Measurements from ENCODE around the gene SLC6A3.

Gene SLC6A3

DNA sequence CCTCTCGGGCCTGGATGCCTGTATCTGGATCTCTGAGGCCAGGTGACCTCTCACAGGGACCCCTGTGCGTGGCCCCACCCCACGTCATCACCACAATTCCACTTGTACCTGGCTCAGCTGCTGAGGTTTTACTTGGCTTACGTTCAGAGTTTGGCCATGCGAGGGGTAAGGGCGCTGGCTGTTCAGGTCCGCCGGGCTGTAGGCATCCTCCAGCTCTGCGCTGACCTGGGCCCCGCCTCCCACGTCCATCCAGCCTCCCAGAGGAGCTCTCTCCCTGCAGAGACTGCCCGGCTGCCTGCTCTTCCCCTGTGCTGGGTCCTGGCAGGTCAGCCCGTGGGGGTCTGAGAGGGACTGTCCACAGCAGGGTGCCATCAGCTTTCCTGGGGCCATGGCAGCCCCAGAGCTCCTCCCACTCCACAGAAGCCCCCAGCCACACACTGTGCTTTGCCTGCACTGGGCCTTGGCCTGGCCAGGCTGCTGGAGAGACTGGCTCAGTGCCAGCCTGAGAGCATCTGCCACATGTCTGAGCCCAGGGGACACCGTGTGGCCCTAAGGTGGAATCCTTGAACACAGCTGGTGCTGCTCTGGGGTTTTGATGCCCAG, 43.6 kb downstream of the SLC6A3 start:
- DNase-seq = no peak

DNA sequence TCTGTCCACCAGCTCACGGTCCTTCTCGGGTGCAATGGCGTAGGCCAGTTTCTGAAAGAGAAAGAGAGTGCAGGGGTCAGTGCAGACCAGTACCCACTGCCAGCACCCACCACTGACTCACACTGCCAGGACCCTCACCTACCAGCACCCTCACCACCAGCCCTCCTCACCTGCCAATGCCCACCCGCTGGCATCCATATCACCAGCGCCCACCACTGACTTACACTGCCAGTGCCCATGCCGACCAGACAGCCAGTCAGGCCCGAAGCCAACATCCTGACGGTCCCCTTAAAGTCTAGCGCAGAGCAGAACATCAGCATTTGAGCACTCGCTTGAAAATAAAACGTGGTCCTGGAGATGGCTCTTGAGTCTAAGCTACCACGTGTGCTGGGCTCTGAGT, 44.3 kb downstream of the SLC6A3 start:
- DNase-seq = no peak

DNA sequence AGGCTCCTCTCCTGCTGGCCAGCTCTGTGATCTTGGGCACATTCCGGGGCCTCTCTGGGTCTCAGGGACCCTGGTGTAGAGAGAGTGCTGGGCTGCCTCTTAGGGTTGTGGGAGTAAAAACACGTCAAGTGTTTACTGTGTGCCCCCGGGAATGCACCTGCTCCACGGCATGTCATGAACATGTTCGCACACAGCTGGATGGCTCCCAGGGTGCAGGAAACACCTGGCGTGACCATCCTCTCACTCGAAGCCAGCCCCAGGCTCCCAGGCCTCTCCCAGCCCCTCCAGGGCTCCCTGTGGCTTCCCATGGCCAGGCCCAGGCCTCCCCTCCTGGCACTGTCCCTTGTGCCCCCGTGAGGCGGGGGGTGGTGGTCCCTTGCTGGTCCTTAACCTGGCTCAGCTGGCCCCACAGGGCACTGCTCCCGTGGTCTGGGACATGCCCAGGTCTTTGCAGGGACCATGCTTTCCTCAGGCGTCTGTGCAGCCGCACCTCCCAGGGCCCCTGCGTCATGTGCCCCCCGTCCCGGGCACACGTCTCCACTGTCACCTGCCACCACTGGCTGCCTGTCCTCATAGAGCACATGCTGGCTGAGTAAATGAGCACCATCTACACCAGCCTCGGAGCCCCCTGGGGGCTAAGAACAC, 44.9 kb downstream of the SLC6A3 start:
- no peak for DNase-seq

DNA sequence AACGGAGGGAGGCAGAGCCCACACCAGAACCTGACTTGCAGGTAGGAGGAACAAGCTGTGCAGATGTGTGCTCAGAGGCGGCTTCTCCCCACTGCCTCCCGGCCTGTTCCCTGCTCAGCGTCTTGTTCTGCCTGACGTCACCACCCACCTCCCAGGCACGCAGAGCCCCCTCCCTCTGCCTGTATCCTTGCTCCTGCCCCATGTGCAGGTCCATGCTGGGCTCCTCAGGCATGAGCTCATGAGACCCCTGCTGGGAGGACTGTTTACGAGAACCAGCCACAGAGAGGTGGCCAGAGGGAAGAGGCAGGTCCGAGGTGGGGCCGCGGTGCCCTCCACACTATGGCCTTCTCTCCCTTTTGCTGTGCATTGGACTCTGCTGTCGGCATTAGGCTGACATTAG, 45.5 kb downstream of the SLC6A3 start:
- no peak for DNase-seq

DNA sequence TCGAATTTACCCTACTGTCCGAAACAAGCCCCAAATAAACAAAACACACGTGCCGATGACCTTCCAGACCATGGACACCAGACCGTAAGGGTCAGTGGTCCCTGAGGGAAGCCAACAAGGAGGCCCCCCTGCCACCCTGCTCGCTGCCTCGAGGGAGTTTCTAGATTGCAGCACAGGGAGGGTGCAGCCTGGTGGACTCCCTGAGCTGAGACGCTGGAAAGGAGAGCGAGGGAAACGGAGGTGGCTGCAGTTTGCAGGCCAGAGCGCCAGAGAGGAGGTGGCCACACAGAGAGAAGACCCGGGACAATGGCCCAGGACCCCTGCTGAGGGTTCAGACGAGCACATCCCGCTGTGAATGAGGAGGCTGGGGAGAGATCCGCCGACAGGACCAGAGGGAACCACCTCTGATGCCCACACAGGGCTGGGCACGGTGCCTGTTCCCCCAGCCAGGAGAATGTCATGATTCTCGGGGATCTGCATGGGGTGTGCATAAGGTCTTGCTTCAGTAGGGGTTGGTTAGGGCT, 48.9 kb downstream of the SLC6A3 start:
- no peak for DNase-seq

DNA sequence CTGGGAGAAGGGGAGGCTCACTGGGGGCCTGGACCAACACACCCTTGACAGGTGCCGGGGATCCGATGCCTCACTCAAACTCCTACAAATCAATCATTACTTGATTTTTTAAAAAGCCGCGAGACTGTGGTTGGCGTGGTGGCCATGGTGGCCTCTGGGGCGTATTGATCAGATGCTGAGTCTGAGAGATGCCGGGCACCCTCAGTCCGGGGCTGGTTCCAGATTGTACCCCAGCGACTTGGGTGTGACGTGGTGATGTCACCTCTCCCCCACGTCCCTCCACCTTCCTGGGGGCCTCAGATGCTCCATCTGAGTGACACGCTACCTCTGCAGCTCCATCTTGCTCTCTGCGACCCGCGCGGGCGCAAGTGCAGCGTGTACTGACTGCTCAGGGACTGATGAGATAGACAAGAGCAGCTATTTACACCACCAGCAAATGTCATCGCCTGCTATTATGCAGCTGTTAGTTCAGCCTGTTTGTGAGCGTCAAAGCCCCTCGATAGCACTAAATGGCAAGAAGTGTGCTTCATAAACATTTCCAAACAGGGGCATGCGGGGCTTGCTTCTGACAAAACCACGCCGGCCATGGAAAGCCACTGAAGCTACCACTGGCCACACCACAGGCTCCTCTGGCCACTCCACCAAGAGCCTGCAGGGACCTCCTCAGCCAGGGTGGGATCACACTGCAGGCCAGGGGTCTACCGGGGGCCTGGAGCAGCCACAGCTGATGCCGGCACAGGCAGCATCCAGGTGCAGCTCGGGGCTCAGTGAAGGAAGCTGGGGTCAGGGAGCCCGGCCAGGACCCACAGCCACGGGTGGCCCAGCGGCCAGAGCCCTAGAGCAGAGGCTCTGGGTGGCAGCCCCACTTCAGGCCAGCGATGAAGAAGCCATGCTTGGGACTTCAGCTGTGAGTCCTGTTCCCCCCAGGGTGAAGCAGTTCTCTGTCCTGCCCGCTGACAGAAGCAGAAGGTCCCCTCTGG, 50.1 kb downstream of the SLC6A3 start:
- DNase-seq = no peak

DNA sequence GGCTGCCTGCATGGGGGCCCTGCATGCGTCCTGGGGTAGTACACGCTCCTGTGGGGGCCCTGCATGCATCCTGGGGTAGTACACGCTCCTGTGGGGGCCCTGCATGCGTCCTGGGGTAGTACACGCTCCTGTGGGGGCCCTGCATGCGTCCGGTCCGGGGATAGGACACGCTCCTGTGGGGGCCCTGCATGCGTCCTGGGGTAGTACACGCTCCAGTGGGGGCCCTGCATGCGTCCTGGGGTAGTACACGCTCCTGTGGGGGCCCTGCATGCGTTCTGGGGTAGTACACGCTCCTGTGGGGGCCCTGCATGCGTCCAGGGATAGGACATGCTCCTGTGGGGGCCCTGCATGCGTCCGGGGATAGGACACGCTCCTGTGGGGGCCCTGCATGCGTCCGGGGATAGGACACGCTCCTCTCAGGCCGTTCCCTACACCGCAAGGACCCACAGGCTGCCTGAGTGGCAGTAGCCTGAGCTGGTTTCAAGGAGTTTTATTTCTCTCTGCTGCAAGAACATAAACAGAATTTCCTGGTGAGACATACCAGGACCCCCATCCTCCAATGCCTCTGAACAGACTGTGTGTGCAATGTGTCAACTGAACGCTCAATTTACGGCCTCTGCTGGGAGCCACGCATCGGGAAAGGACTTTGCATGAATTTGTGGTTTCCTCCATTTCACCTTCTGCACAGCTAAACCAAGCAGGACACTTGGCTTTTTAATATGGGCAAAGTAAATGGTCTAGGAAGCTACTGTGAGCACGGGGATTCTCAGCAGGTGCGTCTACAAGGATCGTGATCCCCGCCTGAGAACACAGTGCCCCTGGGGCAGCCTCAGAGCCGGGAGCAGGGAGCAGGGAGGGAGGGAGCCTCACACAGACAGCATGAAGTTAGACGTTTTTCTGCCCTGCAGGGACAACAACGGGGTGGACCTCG, 51.4 kb downstream of the SLC6A3 start:
- DNase-seq = no peak

DNA sequence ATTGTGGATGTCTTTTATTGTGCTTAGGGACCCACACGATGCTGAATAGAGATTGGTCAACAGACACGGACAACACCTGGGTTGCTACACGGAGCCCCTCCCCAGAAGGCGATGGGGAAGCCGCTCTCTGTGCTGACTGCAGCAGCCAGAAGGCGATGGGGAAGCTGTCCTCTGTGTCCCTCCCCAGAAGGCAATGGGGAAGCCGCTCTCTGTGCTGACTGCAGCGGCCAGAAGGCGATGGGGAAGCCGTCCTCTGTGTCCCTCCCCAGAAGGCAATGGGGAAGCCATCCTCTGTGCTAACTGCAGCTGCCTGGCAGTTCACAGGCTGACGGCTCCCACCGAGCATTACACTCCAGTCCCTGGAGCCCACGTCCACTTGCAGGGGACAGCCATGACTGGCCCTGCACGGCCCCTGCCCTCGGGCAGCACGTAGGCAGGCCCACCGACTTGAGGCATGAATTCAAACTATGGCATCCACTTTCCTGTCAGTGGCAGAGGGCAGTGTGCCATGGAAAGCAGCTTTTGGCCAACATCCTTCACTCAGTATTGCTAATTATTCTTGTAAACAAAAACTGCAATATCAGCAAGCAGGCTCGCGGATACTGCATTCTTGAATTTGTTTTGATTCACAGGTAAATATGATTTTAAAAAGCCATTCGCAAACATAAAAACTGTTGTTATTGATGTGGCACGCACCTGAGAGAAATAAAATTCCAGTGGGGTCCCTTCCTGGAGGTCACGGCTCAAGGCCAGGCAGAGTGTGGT, 52.3 kb downstream of the SLC6A3 start:
- DNase-seq = no peak

DNA sequence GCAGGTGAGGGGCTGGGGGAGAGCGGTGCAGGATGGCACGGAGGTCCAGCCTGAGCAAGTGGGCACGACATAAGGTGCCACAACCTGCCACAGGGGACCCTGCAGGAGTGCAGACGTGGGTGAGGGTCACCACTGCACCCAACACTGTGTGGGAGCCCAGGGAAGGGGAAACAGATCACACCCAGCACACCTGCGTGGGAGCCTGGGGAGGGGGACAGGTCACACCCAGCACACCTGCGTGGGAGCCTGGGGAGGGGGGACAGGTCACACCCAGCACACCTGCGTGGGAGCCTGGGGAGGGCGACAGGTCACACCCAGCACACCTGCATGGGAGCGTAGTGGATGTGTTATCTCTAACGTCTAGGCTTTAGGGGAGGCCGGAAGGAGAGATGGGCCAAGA, 53.0 kb downstream of the SLC6A3 start:
- DNase-seq = no peak

DNA sequence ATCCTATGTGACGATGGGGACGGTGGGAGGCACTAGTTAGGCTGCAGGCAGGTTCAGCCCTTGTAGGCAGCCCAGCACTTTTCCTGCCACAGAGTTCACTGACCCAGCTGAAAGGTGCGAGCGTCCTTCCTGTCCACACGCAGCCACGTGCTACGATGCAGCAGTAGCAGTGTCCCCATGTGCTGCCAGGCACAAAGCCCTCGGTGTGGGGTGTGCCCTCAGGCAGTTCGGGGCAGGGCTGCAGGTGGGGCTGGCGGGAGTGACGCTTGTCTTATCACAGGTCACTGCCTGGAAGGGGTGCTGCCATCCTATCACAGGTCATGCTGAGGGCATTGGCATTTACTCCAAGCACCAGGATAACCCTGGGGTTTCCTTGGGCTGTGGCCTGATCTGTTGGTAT, 53.5 kb downstream of the SLC6A3 start:
- no peak for DNase-seq

DNA sequence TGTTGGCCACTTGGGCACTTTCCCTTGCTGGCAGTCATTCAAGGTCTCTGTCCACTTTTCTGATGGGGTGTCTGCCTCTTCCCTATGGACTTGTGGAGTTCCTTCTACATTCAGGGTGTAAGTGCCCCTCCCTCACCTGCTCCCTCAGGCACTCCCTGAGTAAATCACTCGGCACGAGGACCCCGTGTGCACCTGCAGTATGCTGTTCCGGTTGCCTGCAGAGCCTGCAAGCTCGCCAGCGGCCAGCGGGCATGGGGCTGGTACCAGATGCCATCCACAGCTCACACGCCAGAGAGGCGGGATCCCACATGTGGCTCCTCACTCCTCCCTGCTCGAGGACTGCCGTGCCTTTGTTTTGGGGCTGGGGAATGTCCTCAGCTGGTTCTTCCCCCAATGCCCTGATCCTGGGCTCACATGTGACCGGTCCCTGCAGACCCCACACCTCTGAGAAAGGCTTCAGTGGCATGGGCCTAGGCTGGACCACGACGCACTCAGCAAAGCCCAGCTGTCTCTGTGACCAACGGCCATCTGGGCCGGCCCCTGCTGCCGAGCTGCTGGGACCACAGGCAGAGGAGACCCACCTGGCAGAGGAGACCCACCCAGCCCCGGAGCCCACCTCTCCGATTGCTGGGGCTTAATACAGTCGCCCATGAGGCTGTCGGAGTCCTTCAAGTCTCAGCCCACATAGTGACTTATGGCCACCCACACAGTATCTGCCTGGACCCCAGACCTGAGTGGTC, 54.2 kb downstream of the SLC6A3 start:
- no peak for DNase-seq

DNA sequence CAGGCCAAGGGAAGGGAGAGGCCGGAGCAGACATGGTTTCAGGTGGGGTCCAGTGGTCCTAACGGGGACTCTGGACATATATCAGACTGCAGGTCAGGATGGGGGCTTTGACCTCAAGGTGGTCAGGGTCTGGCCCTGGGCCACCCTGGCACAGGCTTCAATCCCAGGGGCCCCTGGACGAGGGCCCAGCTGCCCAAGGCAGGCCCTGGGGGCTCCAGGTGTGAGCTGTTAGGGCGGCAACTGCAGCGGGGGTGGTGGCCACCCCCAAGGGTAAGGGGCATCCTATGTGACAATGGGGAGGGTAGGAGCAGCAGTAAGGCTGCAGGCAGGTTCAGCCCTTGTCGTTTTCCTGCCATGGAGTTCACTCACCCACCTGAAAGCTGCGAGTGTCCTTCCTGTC, 54.9 kb downstream of the SLC6A3 start:
- DNase-seq = no peak

DNA sequence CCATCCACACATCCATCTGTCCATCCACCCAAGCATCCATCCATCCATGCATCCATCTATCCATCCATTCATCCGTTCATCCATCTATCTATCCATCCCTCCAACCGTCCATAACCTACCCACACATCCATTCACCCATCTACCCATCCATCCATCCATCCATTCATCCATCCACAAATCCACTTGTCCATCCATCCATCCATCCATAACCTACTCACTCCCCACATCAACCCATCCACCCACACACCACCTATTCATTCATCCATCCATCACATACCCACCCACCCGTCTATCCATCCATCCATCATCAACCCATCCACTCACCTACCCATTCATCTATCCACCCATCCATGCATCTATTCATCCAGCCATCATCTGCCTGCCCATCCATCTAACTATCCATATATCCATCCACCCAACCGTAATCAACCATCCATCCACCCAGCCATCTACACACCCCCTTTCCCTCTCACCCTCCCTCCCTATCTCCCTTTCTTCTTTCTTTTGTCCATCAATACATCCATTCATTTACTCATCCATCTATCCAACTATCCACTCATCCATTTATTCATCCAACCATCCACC, 56.8 kb downstream of the SLC6A3 start:
- DNase-seq = no peak

DNA sequence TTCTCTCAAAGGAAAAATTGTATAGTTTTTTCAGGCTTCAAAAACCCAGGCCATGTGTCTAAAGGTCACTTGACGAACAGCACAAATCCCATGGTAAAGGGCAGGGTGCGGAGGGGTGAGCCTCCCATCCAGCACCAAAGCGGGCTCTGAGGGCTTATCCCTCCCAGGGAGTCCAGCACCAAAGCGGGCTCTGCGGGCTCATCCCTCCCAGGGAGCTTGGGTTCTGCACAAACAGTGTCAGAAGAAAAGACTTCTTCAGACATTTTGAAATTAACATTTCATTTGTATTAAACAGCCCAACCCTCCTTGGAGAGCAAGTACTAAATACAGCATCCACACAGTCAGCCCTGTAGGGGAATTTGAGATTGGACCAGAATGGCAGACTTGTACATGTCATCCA, 57.4 kb downstream of the SLC6A3 start:
- no peak for DNase-seq

DNA sequence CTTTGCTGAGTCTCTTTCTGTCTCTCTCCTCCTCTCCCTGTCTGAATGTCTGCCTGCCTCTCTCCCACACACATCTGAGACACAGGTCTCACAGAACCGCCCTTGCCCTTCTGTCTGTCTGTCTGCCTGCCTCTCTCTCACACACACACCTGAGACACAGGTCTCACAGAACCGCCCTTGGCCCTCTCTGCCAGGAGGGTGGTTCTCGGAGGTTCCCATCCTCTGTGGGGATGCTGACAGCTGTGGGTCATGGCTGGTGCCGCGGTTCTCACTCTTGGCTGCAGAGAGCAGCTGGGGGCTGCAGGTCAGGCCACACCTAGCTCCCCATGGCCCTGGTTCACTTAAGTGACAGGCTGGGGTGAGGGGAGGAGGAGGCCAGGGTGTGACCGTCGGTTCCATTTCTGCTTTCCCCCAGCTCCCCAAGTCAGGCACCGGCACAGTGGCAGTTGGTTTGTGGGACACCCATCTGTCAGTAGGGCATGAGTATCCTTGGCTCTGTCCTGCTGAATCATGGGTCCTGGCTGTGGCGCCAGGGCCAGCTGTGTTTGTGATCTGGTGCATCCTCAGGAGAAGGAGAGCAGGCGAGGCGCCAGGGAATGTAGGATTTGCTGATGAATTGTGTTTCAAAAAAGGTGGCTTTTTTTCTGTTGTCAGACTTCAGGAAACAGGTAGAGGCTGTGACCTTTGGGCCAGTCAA, 58.0 kb downstream of the SLC6A3 start:
- DNase-seq = no peak

DNA sequence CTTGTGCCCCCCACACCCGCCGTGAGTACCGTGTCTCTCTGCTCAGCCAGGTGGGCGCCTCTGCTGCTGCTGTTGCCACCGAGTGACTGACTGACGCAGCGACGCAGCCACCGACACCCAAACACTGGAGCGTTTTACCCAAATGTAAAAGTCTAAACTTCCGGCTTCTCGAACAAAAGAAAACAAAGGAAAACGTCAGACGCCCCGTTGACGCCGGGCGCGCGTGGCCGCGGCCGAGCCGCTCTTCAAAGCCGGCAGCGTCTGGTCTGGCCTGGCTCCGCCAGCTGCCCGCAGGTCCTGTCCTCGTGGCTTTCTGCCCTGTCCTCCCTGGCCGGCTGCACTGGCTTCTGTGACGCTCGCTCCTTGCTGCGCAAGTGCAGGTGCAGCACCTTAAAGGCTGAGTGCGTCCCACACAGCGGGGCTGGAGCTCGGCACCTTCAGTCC, 58.9 kb downstream of the SLC6A3 start:
- peak; percentile 57 for DNase-seq

DNA sequence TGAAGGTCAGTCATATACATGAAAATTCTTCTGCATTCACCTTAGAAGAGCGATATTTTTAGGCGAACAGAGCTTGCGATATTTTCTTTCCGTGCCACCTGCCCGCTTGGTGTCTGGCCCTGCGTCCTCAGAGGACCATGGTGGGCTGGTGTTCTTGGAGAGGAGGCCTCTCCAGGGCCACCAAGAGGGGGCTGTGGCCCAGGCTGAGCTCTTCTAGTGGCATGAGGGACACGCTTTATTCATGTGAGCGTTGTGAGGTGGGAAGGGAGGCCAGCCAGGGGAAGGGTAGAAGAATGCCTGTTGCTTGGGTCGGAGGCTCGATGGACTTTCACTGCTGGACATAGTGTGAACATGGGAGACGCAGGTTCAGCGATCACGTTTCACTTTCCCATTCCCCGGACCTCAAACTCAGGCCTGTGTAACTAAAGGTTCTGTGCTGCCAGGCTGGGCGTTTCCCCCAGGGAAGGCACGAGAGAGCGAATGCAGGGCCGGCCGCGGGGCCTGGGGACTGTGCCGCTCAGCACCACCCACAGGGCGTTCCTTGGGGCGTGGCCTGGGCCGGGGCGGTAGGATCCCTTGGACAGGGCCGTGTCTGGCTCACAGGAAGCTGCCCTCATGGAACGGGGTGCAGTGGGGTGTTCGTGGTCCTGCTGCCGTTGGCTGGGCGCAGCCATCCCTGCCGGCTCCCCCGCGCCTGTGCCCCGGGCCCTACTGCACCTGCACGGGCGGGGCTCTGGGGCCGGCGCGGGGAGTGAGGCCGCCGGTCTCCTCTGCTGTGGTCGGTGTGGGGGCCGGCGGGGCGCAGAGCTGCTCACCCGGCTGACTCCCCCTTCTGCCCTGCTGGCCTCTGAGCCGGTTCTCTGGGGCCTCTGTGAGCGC, 59.6 kb downstream of the SLC6A3 start:
- DNase-seq = peak; percentile 90

DNA sequence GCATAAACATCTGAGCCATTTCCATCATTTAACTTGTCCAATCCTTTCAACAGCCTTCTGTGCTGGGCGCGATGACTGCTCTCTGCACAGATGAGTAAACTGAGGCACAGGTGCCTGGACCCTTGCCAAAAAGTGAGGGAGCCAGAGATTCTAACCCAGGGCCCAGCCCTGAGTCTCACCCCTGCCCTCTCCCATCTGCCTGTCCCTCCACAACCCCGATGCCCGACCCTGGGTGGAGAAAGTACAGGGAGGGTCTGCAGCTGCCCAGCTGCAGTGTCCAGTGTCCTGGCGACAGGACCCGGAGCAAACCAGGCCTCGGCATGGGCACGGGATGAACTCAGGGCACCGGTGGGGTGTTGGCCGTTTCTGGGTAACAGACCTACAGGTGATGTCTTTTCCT, 60.7 kb downstream of the SLC6A3 start:
- no peak for DNase-seq

DNA sequence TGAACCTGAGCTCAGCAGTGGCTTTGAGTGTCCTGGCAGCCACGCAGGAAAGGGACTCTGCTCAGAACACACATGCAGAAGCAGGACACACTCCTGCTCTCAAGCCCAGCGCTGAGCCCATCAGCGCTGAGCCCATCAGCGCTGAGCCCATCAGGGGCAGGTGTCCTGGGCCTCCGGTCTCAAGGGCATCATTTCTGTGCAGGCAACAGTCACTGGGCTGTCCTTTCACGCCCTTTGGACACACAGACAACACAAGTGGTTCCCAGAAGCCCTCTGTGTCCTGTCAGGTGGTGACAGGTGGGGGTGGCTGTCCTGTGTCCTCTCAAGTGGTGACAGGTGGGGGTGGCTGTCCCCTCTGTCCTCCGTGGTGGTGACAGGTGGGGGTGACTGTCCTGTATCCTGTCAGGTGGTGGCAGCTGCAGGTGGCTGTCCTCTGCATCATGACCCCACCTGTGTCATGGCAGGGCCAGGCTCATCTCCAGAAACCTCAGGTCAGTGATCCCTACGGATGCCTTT, 61.3 kb downstream of the SLC6A3 start:
- DNase-seq = no peak
